Measurements from ENCODE around the gene LRP1. TPM values are rescaled to one million over a fixed set of nuclear protein-coding genes. Genes with fewer than 3 reads are reported as not detected.

LRP1 gene
- total RNA-seq, 1 donor from 2014 or later = 253 TPM

DNA sequence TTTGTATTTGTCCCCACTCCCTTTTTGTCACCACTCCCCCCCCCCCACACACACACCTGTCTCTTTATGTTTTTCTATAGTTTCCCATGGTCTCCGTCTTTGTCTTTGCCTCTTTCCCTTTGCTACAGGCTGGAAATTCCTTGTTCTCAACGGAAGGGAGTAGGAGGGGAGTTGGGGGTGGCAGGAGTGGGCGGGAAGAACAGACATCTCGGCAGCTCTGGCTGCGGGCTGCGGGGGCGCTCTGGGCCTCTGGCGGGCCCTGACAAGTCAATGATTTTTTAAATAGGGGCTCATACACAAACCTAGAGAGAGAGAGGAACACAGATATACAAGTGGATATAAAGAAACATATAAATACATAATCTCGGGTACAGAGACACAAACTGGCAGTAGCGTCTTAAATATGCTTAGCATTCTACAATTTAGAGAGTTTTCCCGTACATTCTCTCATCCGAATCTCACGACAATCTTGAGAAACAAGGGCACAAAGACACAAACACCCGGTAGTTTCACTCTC is 41.7 kb upstream of the LRP1 start:
- peaks cover 44% of the 10 kb centered on the region for H3K4me1 Mint-ChIP-seq
- DNase-seq (ENCODE audit: low spot score in 2 of 2, unreplicated experiment in 2 of 2) = peak; percentile 62 to 72

DNA sequence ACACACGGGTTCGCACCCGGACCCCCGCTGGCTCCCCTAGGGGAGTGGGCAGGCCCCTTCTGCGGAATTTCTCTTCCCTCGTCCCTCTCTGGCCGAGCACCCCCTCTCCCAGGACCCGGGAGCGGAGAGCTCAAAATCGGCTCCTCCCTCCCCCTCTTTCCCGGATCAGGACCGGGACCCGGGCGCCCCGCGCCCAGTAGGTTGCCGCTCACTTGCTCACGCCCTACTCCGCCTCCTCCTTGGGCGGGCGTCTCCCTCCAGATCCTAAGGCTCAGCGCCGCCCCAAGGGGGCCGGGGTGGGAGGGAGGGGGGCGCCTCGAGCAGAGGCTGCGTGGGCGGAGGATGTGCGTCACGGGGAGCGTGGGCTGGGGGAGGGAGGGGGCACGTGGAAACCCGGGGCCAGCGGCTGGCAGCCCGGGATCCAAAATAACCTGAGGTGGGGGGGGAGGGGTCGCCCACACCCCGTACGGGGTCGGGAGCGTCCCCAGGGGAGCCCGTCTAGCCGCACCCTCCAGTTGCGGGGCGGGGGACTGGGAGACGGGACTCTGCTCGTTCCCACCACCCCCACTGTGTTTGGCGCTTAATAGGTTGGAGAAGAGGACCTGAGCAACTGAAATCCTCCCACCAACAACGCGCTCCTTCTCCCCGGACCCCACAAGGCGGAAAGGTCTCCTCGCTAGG is 41.1 kb upstream of the LRP1 start:
- TF ChIP-seq, protein P1, sequence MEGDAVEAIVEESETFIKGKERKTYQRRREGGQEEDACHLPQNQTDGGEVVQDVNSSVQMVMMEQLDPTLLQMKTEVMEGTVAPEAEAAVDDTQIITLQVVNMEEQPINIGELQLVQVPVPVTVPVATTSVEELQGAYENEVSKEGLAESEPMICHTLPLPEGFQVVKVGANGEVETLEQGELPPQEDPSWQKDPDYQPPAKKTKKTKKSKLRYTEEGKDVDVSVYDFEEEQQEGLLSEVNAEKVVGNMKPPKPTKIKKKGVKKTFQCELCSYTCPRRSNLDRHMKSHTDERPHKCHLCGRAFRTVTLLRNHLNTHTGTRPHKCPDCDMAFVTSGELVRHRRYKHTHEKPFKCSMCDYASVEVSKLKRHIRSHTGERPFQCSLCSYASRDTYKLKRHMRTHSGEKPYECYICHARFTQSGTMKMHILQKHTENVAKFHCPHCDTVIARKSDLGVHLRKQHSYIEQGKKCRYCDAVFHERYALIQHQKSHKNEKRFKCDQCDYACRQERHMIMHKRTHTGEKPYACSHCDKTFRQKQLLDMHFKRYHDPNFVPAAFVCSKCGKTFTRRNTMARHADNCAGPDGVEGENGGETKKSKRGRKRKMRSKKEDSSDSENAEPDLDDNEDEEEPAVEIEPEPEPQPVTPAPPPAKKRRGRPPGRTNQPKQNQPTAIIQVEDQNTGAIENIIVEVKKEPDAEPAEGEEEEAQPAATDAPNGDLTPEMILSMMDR (IDR thresholded peaks at IDR 0.05; ENCODE audit: unreplicated experiment) = no peak
- Mint-ChIP-seq H3K27ac (peak overlapping the region; percentile 100), H3K9me3 (no peaks in the 10 kb centered on the region), H3K4me1 (peaks cover 50% of the 10 kb centered on the region), H3K27me3 (ENCODE audit: low read depth) (no peaks in the 10 kb centered on the region), H3K4me3 (peak overlapping the region; percentile 79), H3K36me3 (peaks cover 11% of the 10 kb centered on the region)
- peak; percentile 68 to 77 for DNase-seq (ENCODE audit: low spot score in 2 of 2, unreplicated experiment in 2 of 2)

More for the DNA sequence above, 41.7 kb upstream of the LRP1 start:
- no peaks in the 10 kb centered on the region for H3K9me3 Mint-ChIP-seq
- peaks cover 9% of the 10 kb centered on the region for H3K36me3 Mint-ChIP-seq
- no peaks in the 10 kb centered on the region for H3K27me3 Mint-ChIP-seq (ENCODE audit: low read depth)
- peak overlapping the region; percentile 79 for H3K4me3 Mint-ChIP-seq
- peak overlapping the region; percentile 100 for H3K27ac Mint-ChIP-seq
- TF ChIP-seq, protein P1 (IDR thresholded peaks at IDR 0.05; ENCODE audit: unreplicated experiment) = no peak

DNA sequence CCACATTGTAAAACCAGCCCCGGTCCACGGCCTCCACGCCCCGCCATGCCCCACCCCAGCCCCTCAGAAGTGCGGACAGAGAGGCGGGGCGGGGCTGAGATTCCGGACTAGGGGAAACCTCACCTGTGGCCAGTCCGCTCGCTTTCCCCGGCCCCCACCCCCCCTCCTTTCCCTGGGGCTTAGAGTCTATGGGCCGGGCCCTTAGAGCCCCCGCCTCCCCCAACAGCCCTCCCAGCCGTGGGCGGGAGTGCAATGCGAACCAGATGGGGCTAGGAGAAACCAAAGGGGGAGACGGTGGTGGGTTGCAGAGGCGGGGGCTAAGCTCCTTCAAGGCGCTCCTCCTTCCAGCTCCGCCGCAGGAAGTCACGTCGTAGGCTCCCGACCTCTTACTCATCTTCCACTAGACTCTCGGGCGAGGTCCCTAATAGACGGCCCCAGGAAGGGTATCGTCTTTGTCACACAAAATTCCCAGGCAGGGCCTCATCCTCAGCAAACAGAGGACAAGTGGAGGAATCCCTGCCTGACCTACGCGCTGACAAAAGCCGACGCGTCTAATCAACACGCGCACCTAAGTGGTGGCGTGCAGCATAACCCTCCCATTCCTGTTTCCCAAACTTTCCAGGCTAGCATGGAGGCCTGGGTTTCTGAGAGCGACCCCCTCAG is 40.5 kb upstream of the LRP1 start:
- Mint-ChIP-seq H3K27me3 (ENCODE audit: low read depth) (no peaks in the 10 kb centered on the region), H3K27ac (peak overlapping the region; percentile 100), H3K4me1 (peaks cover 56% of the 10 kb centered on the region), H3K9me3 (no peaks in the 10 kb centered on the region), H3K36me3 (peaks cover 16% of the 10 kb centered on the region), H3K4me3 (peak overlapping the region; percentile 79)
- TF ChIP-seq, protein P1 (IDR thresholded peaks at IDR 0.05; ENCODE audit: unreplicated experiment) = no peak
- DNase-seq (ENCODE audit: low spot score in 2 of 2, unreplicated experiment in 2 of 2) = peak; percentile 81 to 85

DNA sequence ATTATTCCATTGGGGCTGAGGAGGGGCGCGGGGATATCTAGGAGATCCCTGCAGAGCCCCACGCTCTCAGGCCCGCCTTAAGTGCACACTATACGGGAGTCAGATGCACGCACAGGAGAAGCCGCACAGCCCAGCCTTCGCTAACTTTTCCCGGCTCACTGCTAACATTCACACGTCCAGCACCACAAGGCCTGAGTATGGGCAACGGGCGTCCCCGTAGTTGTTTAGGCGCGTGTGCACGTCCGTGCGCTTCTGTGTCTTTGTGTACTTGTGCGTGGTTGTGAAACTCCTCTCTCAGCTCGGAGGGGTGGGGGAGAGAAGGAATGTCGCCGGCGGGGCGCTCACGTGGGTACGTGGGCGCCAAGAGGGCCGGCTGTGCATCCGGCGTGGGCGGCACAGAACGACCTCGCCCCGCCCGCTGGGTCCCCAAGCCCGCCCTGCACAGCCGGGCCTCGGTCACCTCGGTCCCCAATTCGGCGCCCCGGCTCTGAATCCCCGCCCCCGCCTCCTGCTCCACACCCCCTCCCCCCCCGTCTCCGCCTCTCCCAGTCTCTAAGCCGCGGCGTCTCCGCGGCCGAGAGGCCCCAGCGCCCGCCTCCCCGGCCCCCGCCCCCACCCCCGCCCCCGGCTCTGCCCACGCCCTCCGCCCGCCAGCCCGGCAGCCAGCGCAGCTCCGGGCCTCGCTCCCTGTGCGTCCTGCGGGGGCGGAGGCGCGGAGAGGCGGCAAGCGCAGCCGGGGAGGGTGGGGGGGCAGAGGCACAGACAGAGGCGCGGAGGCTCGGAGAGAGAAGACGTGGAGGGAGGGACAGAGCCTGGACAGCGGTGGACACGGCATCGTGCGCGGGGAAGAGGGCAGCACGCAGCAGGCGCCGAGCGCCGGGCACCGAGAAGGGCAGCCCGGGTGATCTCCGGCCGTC is 39.7 kb upstream of the LRP1 start, which contains the start of gene NAB2:
TSS of gene NAB2 (plus strand) at position 761 of the 917 bp plus-strand sequence. CDS start 158 bp downstream, outside the sequence.
- H3K36me3 Mint-ChIP-seq = peaks cover 13% of the 10 kb centered on the region
- H3K9me3 Mint-ChIP-seq = no peaks in the 10 kb centered on the region
- peak; percentile 85 to 90 for DNase-seq (ENCODE audit: low spot score in 2 of 2, unreplicated experiment in 2 of 2)
- no peaks in the 10 kb centered on the region for H3K27me3 Mint-ChIP-seq (ENCODE audit: low read depth)
- H3K27ac Mint-ChIP-seq = peak within 1 kb of the TSS; percentile 100
- peaks cover 63% of the 10 kb centered on the region for H3K4me1 Mint-ChIP-seq
- TF ChIP-seq, protein P1 (IDR thresholded peaks at IDR 0.05; ENCODE audit: unreplicated experiment) = no peak
- peak within 1 kb of the TSS; percentile 96 for H3K4me3 Mint-ChIP-seq
